ENCODE data around the gene PON2.

Gene PON2

DNA sequence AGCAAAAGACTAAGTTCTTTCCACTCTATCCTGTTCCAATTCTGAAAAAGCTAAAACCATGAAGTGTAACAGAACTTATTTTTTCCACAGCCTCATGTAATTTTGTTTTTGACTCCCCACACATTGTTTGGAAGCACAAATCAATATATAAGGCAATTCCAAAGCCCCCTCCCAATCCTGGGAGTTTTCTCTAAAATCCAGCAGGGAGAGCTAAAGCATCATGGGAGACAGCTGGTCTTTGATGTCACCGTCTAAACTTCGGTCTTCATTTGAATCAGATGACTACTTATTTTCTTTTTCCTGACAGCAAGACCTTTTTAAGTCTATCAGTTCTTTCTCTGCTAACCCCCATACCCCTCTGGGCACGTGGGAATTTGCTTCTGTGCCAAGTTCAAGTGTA lies 77.2 kb downstream of the PON2 start:
- DNase-seq (ENCODE audit: low read depth in 2 of 2) = no peak

More for the DNA sequence above, 77.2 kb downstream of the PON2 start:
- TF ChIP-seq, protein P1, sequence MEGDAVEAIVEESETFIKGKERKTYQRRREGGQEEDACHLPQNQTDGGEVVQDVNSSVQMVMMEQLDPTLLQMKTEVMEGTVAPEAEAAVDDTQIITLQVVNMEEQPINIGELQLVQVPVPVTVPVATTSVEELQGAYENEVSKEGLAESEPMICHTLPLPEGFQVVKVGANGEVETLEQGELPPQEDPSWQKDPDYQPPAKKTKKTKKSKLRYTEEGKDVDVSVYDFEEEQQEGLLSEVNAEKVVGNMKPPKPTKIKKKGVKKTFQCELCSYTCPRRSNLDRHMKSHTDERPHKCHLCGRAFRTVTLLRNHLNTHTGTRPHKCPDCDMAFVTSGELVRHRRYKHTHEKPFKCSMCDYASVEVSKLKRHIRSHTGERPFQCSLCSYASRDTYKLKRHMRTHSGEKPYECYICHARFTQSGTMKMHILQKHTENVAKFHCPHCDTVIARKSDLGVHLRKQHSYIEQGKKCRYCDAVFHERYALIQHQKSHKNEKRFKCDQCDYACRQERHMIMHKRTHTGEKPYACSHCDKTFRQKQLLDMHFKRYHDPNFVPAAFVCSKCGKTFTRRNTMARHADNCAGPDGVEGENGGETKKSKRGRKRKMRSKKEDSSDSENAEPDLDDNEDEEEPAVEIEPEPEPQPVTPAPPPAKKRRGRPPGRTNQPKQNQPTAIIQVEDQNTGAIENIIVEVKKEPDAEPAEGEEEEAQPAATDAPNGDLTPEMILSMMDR (IDR thresholded peaks at IDR 0.05; ENCODE audit: low read depth, low read length) = no peak
- no peak overlapping the region for H3K4me3 ChIP-seq (replicated peaks in 1 of 2; ENCODE audit: low read depth in 2 of 2, low read length in 2 of 2)
